ENCODE measurements around the gene ABO.

- TF ChIP-seq, protein P1, sequence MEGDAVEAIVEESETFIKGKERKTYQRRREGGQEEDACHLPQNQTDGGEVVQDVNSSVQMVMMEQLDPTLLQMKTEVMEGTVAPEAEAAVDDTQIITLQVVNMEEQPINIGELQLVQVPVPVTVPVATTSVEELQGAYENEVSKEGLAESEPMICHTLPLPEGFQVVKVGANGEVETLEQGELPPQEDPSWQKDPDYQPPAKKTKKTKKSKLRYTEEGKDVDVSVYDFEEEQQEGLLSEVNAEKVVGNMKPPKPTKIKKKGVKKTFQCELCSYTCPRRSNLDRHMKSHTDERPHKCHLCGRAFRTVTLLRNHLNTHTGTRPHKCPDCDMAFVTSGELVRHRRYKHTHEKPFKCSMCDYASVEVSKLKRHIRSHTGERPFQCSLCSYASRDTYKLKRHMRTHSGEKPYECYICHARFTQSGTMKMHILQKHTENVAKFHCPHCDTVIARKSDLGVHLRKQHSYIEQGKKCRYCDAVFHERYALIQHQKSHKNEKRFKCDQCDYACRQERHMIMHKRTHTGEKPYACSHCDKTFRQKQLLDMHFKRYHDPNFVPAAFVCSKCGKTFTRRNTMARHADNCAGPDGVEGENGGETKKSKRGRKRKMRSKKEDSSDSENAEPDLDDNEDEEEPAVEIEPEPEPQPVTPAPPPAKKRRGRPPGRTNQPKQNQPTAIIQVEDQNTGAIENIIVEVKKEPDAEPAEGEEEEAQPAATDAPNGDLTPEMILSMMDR (IDR thresholded peaks at IDR 0.05; ENCODE audit: low read depth, low read length, missing input control), result no peak
- TF ChIP-seq ATF3 (IDR thresholded peaks at IDR 0.05), result no peak
- no peak for TF ChIP-seq FOXA2 (IDR thresholded peaks at IDR 0.05)
- TF ChIP-seq, protein P2, sequence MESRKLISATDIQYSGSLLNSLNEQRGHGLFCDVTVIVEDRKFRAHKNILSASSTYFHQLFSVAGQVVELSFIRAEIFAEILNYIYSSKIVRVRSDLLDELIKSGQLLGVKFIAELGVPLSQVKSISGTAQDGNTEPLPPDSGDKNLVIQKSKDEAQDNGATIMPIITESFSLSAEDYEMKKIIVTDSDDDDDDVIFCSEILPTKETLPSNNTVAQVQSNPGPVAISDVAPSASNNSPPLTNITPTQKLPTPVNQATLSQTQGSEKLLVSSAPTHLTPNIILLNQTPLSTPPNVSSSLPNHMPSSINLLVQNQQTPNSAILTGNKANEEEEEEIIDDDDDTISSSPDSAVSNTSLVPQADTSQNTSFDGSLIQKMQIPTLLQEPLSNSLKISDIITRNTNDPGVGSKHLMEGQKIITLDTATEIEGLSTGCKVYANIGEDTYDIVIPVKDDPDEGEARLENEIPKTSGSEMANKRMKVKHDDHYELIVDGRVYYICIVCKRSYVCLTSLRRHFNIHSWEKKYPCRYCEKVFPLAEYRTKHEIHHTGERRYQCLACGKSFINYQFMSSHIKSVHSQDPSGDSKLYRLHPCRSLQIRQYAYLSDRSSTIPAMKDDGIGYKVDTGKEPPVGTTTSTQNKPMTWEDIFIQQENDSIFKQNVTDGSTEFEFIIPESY (IDR thresholded peaks at IDR 0.05), result no peak
- no peak for TF ChIP-seq MAX (IDR thresholded peaks at IDR 0.05)
- no peak for TF ChIP-seq SP1 (IDR thresholded peaks at IDR 0.05)
Observed at GRCh38 chr9:133256136-133256461, 18.9 kb downstream of the ABO start.
